ENCODE measurements around the gene NCAPG. TPM values are rescaled to one million over a fixed set of nuclear protein-coding genes. Genes with fewer than 3 reads are reported as not detected.
A peak's percentile ranks its signal among the peaks of the same experiment; 100 is the strongest.

The NCAPG gene, protein sequence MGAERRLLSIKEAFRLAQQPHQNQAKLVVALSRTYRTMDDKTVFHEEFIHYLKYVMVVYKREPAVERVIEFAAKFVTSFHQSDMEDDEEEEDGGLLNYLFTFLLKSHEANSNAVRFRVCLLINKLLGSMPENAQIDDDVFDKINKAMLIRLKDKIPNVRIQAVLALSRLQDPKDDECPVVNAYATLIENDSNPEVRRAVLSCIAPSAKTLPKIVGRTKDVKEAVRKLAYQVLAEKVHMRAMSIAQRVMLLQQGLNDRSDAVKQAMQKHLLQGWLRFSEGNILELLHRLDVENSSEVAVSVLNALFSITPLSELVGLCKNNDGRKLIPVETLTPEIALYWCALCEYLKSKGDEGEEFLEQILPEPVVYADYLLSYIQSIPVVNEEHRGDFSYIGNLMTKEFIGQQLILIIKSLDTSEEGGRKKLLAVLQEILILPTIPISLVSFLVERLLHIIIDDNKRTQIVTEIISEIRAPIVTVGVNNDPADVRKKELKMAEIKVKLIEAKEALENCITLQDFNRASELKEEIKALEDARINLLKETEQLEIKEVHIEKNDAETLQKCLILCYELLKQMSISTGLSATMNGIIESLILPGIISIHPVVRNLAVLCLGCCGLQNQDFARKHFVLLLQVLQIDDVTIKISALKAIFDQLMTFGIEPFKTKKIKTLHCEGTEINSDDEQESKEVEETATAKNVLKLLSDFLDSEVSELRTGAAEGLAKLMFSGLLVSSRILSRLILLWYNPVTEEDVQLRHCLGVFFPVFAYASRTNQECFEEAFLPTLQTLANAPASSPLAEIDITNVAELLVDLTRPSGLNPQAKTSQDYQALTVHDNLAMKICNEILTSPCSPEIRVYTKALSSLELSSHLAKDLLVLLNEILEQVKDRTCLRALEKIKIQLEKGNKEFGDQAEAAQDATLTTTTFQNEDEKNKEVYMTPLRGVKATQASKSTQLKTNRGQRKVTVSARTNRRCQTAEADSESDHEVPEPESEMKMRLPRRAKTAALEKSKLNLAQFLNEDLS
- 56.4 and 66.9 TPM in 2 replicates for total RNA-seq

DNA sequence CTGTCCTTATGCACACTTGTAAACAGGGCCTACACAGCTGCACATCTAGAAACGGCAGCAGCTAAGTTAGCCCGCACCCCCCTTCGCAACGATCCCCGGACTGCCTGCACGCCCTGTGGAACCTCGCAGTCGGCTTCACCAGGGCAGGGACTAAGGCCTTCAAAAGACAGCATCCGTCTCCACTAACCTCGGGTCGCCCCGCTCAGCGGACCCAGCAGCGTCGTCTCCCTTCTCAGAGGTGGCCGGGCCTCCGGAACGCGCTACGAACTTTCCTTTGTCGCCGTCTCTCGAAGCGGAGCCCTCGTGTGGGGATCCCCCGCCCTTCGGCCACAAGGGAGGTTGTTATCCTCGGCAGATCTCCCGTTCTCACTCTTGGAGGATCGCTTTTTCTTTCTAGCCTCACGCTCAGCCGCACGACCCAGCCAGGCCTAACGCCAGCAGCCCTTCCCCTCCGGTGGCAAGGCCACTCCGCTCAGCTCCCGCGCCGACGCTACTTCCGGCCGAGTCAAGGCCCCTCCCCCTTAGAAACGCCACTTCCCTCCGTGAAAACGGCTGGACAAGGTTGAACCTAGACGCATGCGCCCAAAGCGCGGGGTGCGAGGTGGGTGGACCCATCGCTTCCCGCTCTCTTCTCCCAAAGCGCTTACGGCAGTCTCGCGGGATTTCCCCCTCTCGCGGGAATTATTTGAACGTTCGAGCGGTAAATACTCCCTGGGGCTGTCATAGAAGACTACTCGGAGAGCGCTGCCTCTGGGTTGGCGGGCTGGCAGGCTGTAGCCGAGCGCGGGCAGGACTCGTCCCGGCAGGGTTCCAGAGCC lies at the start of gene NCAPG, which contains the start of gene DCAF16:
TSS of gene NCAPG (plus strand) at position 720 of the 818 bp plus-strand sequence. CDS start 99 bp downstream, outside the sequence.
TSS of gene DCAF16 (minus strand) at position 498 of the 818 bp plus-strand sequence. CDS start 6,616 bp downstream, outside the sequence.
- DNase-seq (ENCODE audit: low read depth), result peak; percentile 92
- TF ChIP-seq, protein P1, sequence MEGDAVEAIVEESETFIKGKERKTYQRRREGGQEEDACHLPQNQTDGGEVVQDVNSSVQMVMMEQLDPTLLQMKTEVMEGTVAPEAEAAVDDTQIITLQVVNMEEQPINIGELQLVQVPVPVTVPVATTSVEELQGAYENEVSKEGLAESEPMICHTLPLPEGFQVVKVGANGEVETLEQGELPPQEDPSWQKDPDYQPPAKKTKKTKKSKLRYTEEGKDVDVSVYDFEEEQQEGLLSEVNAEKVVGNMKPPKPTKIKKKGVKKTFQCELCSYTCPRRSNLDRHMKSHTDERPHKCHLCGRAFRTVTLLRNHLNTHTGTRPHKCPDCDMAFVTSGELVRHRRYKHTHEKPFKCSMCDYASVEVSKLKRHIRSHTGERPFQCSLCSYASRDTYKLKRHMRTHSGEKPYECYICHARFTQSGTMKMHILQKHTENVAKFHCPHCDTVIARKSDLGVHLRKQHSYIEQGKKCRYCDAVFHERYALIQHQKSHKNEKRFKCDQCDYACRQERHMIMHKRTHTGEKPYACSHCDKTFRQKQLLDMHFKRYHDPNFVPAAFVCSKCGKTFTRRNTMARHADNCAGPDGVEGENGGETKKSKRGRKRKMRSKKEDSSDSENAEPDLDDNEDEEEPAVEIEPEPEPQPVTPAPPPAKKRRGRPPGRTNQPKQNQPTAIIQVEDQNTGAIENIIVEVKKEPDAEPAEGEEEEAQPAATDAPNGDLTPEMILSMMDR (conservative IDR thresholded peaks at IDR 0.05; ENCODE audit: low read depth, low read length), result no peak
- peak within 1 kb of the TSS; percentile 82 for H3K4me3 ChIP-seq (ENCODE audit: low read depth, low read length)

DNA sequence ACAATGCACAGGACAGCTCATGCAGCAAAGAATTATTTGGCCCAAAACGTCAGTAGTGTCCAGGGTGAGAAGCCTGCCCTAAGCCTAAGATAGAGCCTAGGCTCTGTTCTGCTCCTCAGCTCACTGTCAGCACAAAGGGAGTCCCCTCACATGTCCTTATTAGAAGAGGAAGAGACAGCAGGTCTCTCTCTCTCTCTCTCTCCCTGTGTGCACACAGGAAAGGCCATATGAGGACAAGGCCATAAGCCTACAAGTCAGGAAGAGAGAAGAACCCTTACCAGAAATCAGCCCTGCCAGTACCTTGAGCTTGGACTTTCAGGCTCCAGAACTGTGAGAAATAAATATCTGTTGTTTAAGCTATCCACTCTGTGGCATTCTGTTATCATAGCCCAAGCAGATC lies 49.7 kb upstream of the NCAPG start:
- no peak for DNase-seq (ENCODE audit: low read depth)
- H3K4me3 ChIP-seq (ENCODE audit: low read depth, low read length), result no peak overlapping the region
- TF ChIP-seq, protein P1 (conservative IDR thresholded peaks at IDR 0.05; ENCODE audit: low read depth, low read length), result no peak

- peak; percentile 27 for DNase-seq (ENCODE audit: low read depth)
- H3K4me3 ChIP-seq (ENCODE audit: low read depth, low read length), result no peak overlapping the region
- TF ChIP-seq, protein P1 (conservative IDR thresholded peaks at IDR 0.05; ENCODE audit: low read depth, low read length), result peak; percentile 58
Measured at GRCh38 chr4:17762726-17763125, 48.1 kb upstream of the NCAPG start.

DNA sequence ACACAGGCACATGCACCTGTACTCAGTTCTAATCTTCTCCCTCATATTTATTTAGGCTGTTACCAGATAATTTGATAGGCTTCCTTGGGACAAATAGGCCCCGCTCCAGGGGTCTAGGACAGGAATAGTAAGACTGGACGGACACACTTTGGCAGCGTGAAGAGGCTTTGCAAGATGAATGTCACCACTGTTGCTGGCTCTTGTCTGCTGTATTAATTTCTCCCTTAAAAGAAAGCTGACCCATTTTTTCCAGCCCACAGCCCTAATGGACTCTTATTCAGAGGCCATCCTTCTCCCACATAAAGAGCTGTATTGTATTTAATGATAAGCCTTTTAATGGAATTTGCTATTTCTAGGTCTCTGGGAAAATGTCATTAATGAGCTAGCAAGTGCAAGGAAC lies 47.4 kb upstream of the NCAPG start:
- TF ChIP-seq, protein P1 (conservative IDR thresholded peaks at IDR 0.05; ENCODE audit: low read depth, low read length), result no peak
- no peak for DNase-seq (ENCODE audit: low read depth)
- no peak overlapping the region for H3K4me3 ChIP-seq (ENCODE audit: low read depth, low read length)

- H3K4me3 ChIP-seq (ENCODE audit: low read depth, low read length), result no peak overlapping the region
- no peak for DNase-seq (ENCODE audit: low read depth)
- TF ChIP-seq, protein P1 (conservative IDR thresholded peaks at IDR 0.05; ENCODE audit: low read depth, low read length), result no peak
Measured at GRCh38 chr4:17763931-17764330, 46.8 kb upstream of the NCAPG start.
